GM12891 (cell line): Measurements from ENCODE around the gene PRDM2.

Source experiments
- POLR2A ChIP-seq: IDR thresholded peaks from 2 replicates; pipeline ENCODE4 v1.6.1; 2011; ENCODE audit warnings: low read depth, low read length, control low read depth
- SPI1 ChIP-seq: IDR thresholded peaks from 2 replicates; pipeline ENCODE4 v1.6.1; 2011; ENCODE audit warnings: low read depth, low read length, control low read depth
- TAF1 ChIP-seq: IDR thresholded peaks from 2 replicates; pipeline ENCODE4 v1.6.1; 2011; ENCODE audit warnings: low read depth, low read length, control low read depth

DNA sequence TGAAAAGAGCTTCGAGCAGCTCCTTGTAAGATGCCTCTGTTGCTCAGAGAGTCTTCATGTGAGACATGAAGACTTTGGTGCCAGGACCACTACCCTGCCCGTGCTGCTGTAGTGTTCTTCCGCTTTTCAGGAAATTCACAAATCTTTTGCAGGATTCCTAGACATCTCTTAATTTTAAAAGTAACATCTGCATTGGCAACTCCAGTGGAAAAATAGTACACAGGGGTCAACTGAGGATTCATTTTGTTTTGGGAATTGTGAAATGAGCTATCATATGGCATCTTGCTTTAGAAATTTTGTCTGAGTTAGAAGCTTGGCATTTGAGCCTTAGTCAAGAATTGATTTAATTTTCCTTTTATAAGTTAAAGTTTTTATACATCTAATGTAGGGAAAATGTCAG, 7.2 kb downstream of the PRDM2 start:
- TF ChIP-seq POLR2A (no peak), TAF1 (no peak), SPI1 (no peak)
